DMS114 treated with DMSO at 0.1 percent for 48 hours (cell line): Measurements from ENCODE around the gene DNM3.

Experiments used
- DNase-seq: peaks from one replicate; lab custom pipeline; 2025; ENCODE audit not compliant: unreplicated experiment; lab: John Stamatoyannopoulos, UW

Gene DNM3

DNA sequence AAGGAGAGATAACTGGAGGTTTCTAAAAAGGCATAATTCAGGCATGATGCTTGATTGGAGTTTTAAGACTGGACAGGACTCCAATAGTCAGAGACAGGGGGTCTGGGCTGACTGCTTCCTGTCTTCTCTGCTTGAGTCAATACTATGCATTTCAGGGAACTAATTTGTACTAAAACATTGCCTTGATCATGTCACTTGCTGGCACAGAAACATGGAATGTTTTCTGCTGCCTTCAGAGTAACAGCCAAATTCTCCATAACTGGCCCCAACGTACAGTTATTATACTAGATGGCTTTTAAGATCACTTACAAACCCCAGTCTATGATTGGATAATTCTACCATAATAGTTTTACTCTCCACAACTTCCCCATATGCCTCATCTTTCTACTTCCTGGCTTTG, 247.0 kb downstream of the DNM3 start:
- no peak for DNase-seq

GRCh38 chr1:172089768-172090510, 248.6 kb downstream of the DNM3 start:
- DNase-seq, result no peak

DNA sequence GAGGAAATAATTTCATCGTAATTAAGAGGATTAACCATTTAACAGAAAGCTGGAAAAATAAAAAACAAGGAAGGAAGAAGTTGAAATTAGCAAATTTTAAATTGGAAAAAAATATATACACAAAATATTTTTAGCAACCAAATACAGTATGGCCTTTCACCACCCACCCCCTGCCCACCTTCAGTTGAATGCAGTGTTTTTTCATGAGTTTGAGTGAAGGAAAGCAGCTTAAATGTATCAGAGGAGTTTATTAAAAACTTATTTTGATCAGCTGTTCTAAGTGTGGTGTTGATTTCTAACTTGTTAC, 249.2 kb downstream of the DNM3 start:
- DNase-seq, result no peak

DNA sequence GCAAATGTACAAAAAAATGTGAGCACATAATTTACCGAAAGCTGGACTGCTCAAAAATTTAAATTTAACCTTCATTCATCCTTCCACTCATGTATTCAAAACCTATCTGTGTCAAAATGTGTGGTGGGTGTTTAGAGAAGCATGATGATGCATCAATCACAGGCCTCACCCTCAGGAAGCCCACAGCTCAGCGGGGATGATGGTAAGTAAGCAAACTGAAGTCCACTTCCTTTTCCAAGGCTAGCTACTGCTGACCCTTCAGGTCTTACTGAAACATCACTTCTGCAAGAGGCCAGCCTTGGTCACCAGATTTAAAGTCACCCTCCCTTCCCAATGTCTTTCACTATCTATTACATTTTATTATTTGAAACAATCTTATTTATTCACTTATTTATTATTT, 254.5 kb downstream of the DNM3 start:
- DNase-seq, result no peak

- DNase-seq, result no peak
Observed at GRCh38 chr1:172105230-172105629, 263.9 kb downstream of the DNM3 start.

DNA sequence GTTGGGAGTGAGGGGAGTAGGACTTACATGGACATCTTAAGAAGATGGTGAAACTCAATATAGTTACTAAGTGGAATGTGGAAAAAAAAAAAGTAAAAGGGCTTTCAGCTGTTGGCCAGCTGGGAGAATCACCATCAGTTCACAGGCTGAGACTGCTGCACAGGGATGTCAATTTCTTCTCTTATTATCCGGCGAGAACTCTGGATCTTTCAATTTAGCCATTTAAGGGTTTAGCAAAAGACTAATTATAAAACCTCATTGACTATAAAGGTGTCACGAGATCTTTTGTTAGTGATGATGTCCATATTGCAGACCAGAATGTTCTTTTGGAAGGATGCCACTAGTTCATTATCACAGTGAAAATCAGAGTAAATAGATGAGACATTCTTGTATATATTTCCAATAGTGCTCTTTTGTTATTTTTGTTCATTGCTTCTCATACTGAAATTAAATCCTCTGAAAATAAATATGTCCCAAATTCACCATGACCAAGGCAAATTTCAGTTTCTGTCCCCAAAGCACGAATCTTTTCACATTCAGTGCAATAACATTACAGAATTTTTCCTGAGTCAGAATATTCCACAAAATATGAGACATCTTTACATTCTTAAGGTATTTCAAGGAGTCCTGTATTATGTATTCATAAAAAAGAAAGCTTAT, 266.1 kb downstream of the DNM3 start:
- DNase-seq, result no peak

DNA sequence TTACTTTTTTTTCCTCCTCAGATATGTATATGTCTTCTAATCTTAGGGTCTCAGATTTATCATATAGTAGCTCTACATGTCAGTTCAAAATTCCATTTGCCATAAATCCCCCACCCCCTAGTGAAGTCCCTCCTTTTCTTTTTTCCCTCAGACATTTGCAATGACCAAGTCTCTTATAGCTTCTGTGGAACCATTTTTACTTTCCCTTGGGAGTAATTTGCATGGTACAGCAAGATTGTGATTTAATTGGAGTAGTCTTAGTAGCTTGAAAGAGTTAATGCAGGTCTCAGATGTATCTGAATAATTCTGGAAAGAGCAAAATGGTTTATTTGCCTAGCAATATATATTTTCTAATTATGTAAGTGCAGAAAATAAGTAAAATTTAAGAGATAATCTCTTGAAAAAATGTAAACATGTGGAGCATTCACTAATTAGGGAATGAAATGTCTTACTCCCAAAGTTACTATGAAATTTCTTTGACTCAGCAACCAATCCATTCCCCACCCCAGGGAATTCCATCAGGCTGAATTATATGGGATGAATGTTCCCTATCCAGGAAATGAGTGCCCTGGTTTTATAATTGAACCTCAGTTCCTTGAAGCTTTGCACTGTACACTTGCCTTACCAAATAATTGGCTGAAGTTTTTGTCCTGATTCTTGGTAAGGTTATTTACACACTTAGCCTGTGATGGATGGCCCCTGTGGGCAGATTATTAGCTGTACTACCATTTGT, 267.0 kb downstream of the DNM3 start:
- peak; percentile 62 for DNase-seq

- no peak for DNase-seq
Observed at GRCh38 chr1:172109359-172109758, 268.1 kb downstream of the DNM3 start.

GRCh38 chr1:172112576-172112975, 271.3 kb downstream of the DNM3 start:
- DNase-seq, result no peak

DNA sequence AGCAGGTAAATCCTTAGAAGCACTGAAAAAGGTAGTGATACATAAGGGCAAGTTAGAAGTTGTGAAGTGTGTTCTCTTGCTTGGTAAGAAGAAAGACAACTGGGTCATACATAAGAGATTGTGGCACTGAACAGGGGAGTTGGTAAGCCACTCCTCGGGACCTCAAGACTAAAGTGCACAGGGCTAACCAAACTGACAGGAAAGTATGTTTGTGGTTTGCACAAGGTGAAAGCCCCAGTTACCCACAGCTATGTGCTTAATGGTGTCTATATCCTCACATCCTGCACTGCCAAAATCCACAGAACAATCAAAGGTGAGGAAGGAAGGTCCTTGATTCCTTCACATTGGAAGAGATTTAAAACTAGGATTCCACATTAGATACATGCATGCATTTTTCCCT, 276.5 kb downstream of the DNM3 start:
- DNase-seq, result no peak

- no peak for DNase-seq
Observed at GRCh38 chr1:172118618-172119017, 277.3 kb downstream of the DNM3 start.

- no peak for DNase-seq
Observed at GRCh38 chr1:172119184-172119583, 277.9 kb downstream of the DNM3 start.

DNA sequence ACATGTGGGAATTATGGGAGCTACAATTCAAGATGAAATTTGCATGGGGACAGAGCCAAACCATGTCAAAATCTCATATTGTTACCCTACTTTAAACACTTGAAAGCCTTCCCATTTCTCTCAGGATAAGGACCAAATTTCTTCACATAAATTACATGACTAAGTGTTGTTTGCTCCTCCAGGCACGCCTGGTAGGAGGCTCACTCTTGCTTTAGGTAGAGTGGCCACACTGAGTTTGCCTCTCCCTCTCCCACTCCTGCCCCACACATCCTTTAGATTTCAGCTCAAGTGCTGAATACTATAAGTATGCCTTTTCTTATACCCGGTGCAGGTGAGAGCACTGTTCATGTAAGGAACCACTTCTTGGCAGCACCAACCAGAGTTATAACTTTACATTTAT, 279.1 kb downstream of the DNM3 start:
- DNase-seq, result no peak

- DNase-seq, result no peak
Observed at GRCh38 chr1:172121081-172121717, 279.9 kb downstream of the DNM3 start.

DNA sequence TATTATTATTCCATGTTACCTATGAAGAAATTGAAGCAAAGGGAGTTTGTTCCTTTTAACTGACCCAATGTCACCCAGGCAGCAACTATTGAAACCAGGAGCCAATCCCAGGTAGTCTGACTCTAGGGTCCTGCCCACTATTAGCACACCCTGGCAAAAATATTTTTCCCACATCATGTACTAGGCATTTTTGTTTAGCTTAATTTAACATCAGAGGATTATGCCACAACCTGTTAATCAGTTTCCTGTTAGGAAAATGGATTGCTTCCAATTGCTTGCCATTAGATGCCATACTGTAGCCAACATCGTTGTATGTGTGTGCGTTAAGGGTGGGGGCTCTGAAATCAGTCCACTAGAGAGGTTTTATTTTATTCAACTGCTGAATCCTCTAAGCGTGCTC, 281.1 kb downstream of the DNM3 start:
- DNase-seq, result no peak

DNA sequence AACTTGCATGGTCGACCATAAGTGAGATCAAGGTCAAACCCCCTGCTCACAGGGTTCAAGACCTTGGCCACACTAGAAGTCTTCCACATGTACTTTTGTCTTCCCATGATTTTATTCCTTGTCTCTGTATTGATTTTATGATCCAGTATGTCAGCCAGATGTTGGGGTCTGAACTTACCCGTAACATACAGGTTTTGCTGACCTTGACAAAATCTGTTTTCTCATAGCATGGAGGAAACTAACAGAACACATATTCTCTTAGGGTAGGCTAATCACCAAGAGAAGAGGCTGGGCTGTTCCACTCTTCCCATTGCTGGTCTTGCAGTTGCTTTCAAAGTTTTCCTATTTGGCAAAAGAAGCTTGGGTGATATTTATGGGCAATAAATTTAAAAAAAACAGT, 284.0 kb downstream of the DNM3 start:
- no peak for DNase-seq

DNA sequence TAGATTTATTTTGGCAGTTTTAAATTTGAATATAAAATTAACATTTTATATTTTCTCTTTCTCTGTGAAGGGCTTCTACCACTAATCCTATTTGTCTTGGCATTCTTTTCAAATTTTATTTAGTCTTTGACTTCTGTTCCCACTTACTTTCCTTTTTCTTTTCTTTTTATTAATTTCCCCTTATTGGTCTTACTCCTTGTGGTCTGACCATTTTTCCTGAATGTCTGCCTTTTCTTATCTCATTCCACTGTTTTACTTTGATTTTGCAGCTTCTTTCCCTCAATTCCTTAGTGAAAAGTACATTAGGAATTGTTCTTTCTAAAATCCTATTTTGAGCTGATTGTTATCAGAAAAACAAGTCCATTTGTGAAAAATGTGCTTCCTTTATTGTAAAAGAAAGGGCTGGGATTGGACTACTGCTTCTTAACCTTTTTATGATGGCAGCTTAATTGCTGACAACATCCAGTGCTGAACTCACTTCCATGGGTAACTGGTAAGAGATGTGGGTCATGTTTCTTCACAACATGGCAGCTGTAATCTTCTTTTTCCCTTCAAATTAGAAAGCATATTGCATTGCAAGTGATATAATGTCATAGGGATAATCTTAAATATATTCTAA, 284.6 kb downstream of the DNM3 start:
- no peak for DNase-seq

- no peak for DNase-seq
Observed at GRCh38 chr1:172132836-172133235, 291.5 kb downstream of the DNM3 start.

DNA sequence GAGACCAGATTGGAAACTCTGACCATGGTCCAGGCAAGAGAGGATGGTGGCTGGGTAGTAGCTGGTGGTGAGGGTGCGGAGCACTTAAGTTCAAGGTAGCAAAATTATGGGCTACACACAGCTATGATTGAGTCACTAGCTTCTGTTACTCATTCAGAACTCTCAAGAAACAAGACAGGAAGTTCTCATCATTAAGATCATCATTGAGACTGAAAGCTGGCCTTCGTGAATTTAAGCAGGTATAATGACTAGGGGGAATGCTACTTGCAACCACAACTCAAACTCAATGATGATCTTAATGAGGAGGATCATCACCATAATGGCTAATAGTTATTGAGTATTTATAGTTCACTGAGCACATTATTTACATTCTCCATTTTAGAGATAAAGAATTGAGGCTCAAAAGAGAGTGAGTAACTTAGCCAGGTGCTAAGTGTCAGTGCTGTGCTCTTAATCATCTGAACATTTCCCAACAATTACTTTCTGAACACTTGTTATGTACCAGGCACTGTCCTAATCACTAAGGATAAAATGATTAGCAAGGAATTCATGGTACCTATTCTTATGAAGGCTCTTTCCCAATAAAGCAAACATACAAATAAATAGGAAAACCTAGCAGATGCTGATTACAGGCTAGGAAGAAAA, 292.9 kb downstream of the DNM3 start:
- DNase-seq, result no peak

DNA sequence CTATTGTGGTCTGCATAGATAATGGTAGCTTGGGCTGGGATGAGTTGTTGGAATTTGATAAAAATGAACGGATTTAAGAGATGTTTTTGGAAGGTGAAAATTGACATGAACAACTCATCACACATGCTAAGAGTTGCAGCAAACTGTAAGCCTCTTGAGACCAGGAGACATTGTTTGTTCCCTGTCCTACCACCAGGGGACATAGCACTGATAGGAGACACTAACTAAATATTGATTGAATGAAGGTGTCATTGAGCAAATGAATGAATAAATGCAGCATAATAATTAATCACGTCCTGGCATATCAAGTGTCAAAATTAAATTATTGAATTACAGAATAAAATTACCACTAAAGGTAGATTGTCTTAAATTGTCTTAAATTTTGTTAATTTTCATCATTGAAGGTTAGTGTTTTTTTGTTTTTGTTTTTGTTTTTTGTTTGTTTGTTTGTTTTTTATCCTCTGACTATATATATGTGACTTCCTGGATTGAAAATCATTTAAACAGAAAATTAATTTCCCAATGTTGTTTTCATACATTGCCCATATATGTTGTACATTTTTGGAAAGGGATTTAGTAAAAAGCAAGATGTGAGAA, 293.9 kb downstream of the DNM3 start:
- no peak for DNase-seq
